B cell (primary cell): Measurements from ENCODE around the gene C3orf70.

Source experiments
- EZH2 ChIP-seq: IDR thresholded peaks from 2 replicates; pipeline ENCODE4 v1.6.1; 2012; ENCODE audit warnings: borderline replicate concordance, low read depth, mild to moderate bottlenecking, moderate library complexity, low read length; ENCODE audit not compliant: insufficient read depth, poor library complexity, severe bottlenecking
- TF ChIP-seq, protein P1 (sequence below): fragments of 200-600 bp; IDR thresholded peaks from one replicate; pipeline ENCODE4 v1.8.0; 2022; ENCODE audit warnings: antibody characterized with exemption, mild to moderate bottlenecking

DNA sequence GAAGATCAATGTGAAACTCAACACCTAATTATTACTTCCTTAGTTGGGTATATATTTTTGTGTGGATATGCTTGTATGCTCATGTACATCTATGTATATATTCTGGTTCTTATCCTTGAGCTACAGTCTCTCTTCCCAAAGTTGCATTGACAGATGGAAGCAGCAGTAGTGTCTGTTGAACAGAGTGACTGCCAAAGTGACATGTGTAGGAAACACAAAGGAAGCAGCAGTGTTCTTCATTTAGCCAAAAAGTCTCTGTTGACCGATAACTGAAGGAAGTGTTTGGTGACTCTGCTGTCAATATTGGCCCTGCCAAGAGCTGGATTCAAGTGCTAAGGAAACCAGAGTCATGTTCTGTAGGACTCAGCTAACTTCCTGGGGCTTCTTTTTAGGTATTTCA, 123.8 kb downstream of the C3orf70 start:
- TF ChIP-seq, protein P1, sequence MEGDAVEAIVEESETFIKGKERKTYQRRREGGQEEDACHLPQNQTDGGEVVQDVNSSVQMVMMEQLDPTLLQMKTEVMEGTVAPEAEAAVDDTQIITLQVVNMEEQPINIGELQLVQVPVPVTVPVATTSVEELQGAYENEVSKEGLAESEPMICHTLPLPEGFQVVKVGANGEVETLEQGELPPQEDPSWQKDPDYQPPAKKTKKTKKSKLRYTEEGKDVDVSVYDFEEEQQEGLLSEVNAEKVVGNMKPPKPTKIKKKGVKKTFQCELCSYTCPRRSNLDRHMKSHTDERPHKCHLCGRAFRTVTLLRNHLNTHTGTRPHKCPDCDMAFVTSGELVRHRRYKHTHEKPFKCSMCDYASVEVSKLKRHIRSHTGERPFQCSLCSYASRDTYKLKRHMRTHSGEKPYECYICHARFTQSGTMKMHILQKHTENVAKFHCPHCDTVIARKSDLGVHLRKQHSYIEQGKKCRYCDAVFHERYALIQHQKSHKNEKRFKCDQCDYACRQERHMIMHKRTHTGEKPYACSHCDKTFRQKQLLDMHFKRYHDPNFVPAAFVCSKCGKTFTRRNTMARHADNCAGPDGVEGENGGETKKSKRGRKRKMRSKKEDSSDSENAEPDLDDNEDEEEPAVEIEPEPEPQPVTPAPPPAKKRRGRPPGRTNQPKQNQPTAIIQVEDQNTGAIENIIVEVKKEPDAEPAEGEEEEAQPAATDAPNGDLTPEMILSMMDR = no peak
- no peak for TF ChIP-seq EZH2
